HG02642 (cell line): ENCODE data around the gene RRAD.

Source experiments
- ATAC-seq: cut with Tn5 transposase; IDR thresholded peaks from one replicate; pipeline ENCODE4 v1.9.1; 2021; ENCODE audit warnings: mild to moderate bottlenecking; ENCODE audit not compliant: unreplicated experiment, poor library complexity

Gene RRAD

GRCh38 chr16:66919569-66920298 lies 5.6 kb downstream of the RRAD start:
- no peak for ATAC-seq

GRCh38 chr16:66918803-66919568 lies 6.3 kb downstream of the RRAD start, which contains the start of gene CDH16:
TSS of gene CDH16 (minus strand) at chr16:66918885. CDS start at chr16:66918065, 820 bp downstream.
- ATAC-seq, result no peak

GRCh38 chr16:66918355-66918754 lies 7.0 kb downstream of the RRAD start:
- ATAC-seq, result no peak

GRCh38 chr16:66917741-66918140 lies 7.6 kb downstream of the RRAD start:
- ATAC-seq, result no peak

- ATAC-seq, result no peak
Measured at GRCh38 chr16:66916518-66916917, 8.8 kb downstream of the RRAD start.

- no peak for ATAC-seq
Measured at GRCh38 chr16:66915041-66915440, 10.3 kb downstream of the RRAD start.

- no peak for ATAC-seq
Measured at GRCh38 chr16:66914541-66914940, 10.8 kb downstream of the RRAD start.

- no peak for ATAC-seq
Measured at GRCh38 chr16:66913711-66914110, 11.6 kb downstream of the RRAD start.

GRCh38 chr16:66913081-66913480 lies 12.3 kb downstream of the RRAD start:
- no peak for ATAC-seq

- ATAC-seq, result no peak
Measured at GRCh38 chr16:66911801-66912200, 13.5 kb downstream of the RRAD start.

GRCh38 chr16:66911112-66911511 lies 14.2 kb downstream of the RRAD start:
- no peak for ATAC-seq

GRCh38 chr16:66910175-66910940 lies 15.0 kb downstream of the RRAD start:
- ATAC-seq, result no peak

GRCh38 chr16:66908762-66909559 lies 16.4 kb downstream of the RRAD start:
- ATAC-seq, result no peak

GRCh38 chr16:66908116-66908515 lies 17.2 kb downstream of the RRAD start:
- ATAC-seq, result no peak

- no peak for ATAC-seq
Measured at GRCh38 chr16:66906916-66907836, 18.2 kb downstream of the RRAD start.

- no peak for ATAC-seq
Measured at GRCh38 chr16:66905633-66906539, 19.4 kb downstream of the RRAD start.

- no peak for ATAC-seq
Measured at GRCh38 chr16:66904846-66905632, 20.3 kb downstream of the RRAD start.
